ENCODE measurements around the gene TET3.

TET3 gene

DNA sequence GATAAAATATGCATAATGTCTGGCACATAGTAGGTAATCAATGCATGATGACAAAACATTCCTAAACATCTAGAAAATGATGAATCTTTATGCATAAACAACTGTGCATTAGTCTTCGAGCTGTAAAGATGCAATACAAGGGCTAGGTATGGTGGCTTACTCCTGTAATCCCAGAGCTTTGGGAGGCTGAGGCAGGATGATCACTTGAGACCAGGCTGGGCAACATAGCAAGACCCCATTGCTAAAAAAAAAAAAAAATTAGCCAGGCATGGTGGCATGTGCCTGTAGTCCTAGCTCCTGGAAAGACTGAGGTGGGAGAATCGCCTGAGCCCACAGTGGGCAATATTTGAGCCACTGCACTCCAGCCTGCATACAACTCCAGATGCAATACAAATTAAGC is 5.3 kb downstream of the TET3 start:
- peaks cover 37% of the 10 kb centered on the region for H3K36me3 ChIP-seq
- peaks cover 65 to 76% of the 10 kb centered on the region in 2 experiments for H3K4me1 ChIP-seq (ENCODE audit: control insufficient read depth in 1 of 2, insufficient read depth in 1 of 2, low read depth in 1 of 2, low read length in 1 of 2)
- H3K9me3 ChIP-seq, result no peaks in the 10 kb centered on the region
- no peaks in the 10 kb centered on the region for H3K27me3 ChIP-seq
- H3K27ac ChIP-seq, result peak overlapping the region; percentile 47
- TF ChIP-seq, protein P1, sequence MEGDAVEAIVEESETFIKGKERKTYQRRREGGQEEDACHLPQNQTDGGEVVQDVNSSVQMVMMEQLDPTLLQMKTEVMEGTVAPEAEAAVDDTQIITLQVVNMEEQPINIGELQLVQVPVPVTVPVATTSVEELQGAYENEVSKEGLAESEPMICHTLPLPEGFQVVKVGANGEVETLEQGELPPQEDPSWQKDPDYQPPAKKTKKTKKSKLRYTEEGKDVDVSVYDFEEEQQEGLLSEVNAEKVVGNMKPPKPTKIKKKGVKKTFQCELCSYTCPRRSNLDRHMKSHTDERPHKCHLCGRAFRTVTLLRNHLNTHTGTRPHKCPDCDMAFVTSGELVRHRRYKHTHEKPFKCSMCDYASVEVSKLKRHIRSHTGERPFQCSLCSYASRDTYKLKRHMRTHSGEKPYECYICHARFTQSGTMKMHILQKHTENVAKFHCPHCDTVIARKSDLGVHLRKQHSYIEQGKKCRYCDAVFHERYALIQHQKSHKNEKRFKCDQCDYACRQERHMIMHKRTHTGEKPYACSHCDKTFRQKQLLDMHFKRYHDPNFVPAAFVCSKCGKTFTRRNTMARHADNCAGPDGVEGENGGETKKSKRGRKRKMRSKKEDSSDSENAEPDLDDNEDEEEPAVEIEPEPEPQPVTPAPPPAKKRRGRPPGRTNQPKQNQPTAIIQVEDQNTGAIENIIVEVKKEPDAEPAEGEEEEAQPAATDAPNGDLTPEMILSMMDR (IDR thresholded peaks at IDR 0.05), result no peak
- H3K4me3 ChIP-seq (ENCODE audit: low read depth in 1 of 2, low read length in 1 of 2), result no peak overlapping the region

DNA sequence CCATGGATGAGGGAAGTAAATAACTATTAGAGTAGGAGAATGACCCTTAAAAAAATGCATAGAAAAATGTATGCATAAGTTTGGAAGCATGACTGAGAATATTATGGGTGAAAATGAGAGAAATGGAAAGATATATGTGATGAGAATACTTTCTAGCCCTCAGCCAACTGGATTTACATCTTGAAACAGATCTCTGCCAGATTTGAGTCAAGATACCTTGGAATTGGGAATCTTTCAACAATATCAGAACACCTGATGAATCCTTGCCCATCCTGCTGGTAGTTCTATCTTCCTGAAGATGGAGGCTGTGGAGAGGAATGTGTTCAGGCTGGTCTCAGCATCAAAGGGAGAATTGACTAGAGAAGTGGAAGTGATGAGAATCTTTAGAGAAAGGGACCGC is 5.8 kb downstream of the TET3 start:
- Histone ChIP-seq H3K36me3 (peaks cover 37% of the 10 kb centered on the region), H3K4me1 (ENCODE audit: control insufficient read depth in 1 of 2, insufficient read depth in 1 of 2, low read depth in 1 of 2, low read length in 1 of 2) (peaks cover 65 to 76% of the 10 kb centered on the region in 2 experiments), H3K4me3 (ENCODE audit: low read depth in 1 of 2, low read length in 1 of 2) (no peak overlapping the region), H3K27ac (peak overlapping the region; percentile 26), H3K27me3 (no peaks in the 10 kb centered on the region), H3K9me3 (no peaks in the 10 kb centered on the region)
- TF ChIP-seq, protein P1 (IDR thresholded peaks at IDR 0.05), result no peak

DNA sequence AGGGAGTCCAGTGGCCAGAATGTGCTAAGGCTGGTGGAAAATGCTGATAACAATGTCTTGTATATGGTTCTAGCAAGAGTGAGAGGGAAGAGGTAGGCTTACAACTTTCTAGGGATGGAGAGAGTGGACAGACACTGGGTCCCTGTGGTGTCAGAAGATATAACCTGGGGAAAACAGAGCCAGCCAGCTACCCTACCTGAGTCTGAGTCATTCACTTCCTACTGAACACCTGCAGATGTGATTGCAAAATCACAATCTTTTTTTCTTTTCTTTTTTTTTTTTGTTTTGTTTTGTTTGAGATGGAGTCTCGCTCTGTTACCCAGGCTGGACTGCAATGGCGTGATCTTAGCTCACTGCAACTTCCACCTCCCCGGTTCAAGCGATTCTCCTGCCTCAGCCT is 7.3 kb downstream of the TET3 start:
- H3K4me3 ChIP-seq (ENCODE audit: low read depth in 1 of 2, low read length in 1 of 2), result no peak overlapping the region
- H3K27me3 ChIP-seq, result no peaks in the 10 kb centered on the region
- H3K27ac ChIP-seq, result peak overlapping the region; percentile 56
- TF ChIP-seq, protein P1 (IDR thresholded peaks at IDR 0.05), result no peak
- peaks cover 56 to 64% of the 10 kb centered on the region in 2 experiments for H3K4me1 ChIP-seq (ENCODE audit: control insufficient read depth in 1 of 2, insufficient read depth in 1 of 2, low read depth in 1 of 2, low read length in 1 of 2)
- H3K36me3 ChIP-seq, result peaks cover 25% of the 10 kb centered on the region
- H3K9me3 ChIP-seq, result no peaks in the 10 kb centered on the region

DNA sequence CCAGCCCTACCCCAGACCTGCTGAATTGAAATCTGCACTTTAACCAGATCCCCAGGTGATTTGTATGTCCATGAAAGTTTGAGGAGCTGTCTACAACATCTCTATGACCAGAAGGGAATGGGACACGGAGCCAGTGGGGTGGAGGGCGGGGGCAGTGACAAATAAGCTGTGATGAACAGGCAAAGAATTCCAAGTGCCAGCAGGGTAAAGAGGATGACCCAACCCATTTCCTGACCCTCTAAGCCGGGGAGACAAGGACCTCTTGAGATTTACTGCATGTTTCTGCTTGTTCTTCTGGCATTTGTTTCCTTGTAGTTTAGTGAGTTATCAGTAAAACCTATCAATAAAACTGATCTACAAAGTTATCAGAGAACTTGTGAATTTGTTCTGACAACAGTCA is 8.7 kb downstream of the TET3 start:
- Histone ChIP-seq H3K4me1 (ENCODE audit: control insufficient read depth in 1 of 2, insufficient read depth in 1 of 2, low read depth in 1 of 2, low read length in 1 of 2) (peaks cover 42 to 51% of the 10 kb centered on the region in 2 experiments), H3K27ac (peak overlapping the region; percentile 64), H3K27me3 (no peaks in the 10 kb centered on the region), H3K4me3 (ENCODE audit: low read depth in 1 of 2, low read length in 1 of 2) (no peak overlapping the region), H3K36me3 (peaks cover 25% of the 10 kb centered on the region), H3K9me3 (no peaks in the 10 kb centered on the region)
- TF ChIP-seq, protein P1 (IDR thresholded peaks at IDR 0.05), result no peak

DNA sequence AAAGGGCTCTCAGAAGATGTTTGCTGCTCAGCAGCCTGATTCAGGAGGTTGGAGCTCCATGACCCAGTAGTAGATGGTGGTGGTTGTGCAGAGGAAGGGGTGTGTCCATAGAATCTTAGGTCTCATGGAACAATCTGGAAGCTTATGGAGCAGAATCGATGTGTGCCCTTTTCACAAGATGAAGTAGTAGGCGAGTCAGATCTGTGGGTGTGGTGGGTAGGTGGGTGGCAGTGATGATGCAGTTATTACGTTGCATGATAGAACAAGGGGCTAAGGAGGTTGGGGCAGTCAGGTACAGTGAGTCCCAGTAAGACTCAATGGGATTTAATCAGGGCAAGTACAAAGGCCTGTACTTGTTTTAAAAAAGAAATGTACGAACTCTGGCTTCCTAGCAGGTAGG is 9.1 kb downstream of the TET3 start:
- H3K27me3 ChIP-seq, result no peaks in the 10 kb centered on the region
- H3K4me3 ChIP-seq (ENCODE audit: low read depth in 1 of 2, low read length in 1 of 2), result no peak overlapping the region
- H3K9me3 ChIP-seq, result no peaks in the 10 kb centered on the region
- TF ChIP-seq, protein P1 (IDR thresholded peaks at IDR 0.05), result no peak
- H3K4me1 ChIP-seq (ENCODE audit: control insufficient read depth in 1 of 2, insufficient read depth in 1 of 2, low read depth in 1 of 2, low read length in 1 of 2), result peaks cover 38 to 48% of the 10 kb centered on the region in 2 experiments
- H3K27ac ChIP-seq, result peak overlapping the region; percentile 64
- H3K36me3 ChIP-seq, result peaks cover 26% of the 10 kb centered on the region

Measured in neutrophil (primary cell).